K562 (cell line): ENCODE measurements around the gene PCBP3. TPM values are rescaled to one million over a fixed set of nuclear protein-coding genes. Genes with fewer than 3 reads are reported as not detected.

Experiments used
- ARID1B ChIP-seq: fragments of 450-650 bp; IDR thresholded peaks from 2 replicates; pipeline ENCODE4 v1.6.1; 2016; ENCODE audit warnings: antibody characterized with exemption, mild to moderate bottlenecking, inconsistent platforms
- ATF1 ChIP-seq, 2 experiments: fragments of 450-650 bp in 1 of 2; IDR thresholded peaks; 2 replicates each; pipeline ENCODE4 v1.6.1; 2016; ENCODE audit warnings: missing compliant biosample characterization in 1 of 2, missing genetic modification characterization in 1 of 2
- ATF7 ChIP-seq: fragments of 450-650 bp; IDR thresholded peaks from 2 replicates; pipeline ENCODE4 v1.7.1; 2014; ENCODE audit warnings: mild to moderate bottlenecking, moderate library complexity
- BCL6 ChIP-seq: fragments of 250-450 bp; sonication (Bioruptor Pico); IDR thresholded peaks from 2 replicates; pipeline ENCODE4 v1.4.0; 2020
- CREM ChIP-seq: IDR thresholded peaks from 2 replicates; pipeline ENCODE4 v1.6.1; 2014; ENCODE audit warnings: antibody characterized with exemption, low read depth
- DMBX1 ChIP-seq: fragments of 250-450 bp; sonication (Bioruptor Pico); IDR thresholded peaks from 2 replicates; pipeline ENCODE4 v1.8.0; 2022; ENCODE audit warnings: inconsistent platforms, mild to moderate bottlenecking, moderate library complexity, borderline replicate concordance
- HDAC8 ChIP-seq: fragments of 450-650 bp; IDR thresholded peaks from 2 replicates; pipeline ENCODE4 v1.6.1; 2016; ENCODE audit warnings: mild to moderate bottlenecking, missing genetic modification characterization, moderate library complexity, missing compliant biosample characterization
- HMGN3 ChIP-seq: IDR thresholded peaks from 2 replicates; pipeline ENCODE4 v1.6.1; 2011; ENCODE audit warnings: borderline replicate concordance, low read depth, mild to moderate bottlenecking, mixed read lengths, low read length; ENCODE audit not compliant: insufficient read length; ENCODE audit errors: extremely low read depth
- JUND ChIP-seq, 2 experiments: IDR thresholded peaks; 2 replicates in 1 of 2; 3 replicates in 1 of 2; pipeline ENCODE4 v1.6.1; 2011; ENCODE audit warnings: borderline replicate concordance in 2 of 2, low read depth in 2 of 2, low read length in 2 of 2, improper control_type of control experiment in 1 of 2, missing biosample characterization in 1 of 2, missing genetic modification characterization in 1 of 2, missing genetic modification reagents in 1 of 2
- KLF13 ChIP-seq: fragments of 450-650 bp; IDR thresholded peaks from 2 replicates; pipeline ENCODE4 v1.6.1; 2016; ENCODE audit warnings: missing genetic modification characterization, low read depth, mild to moderate bottlenecking, missing compliant biosample characterization, moderate library complexity, borderline replicate concordance
- KLF16 ChIP-seq: IDR thresholded peaks from 2 replicates; pipeline ENCODE4 v1.6.1; 2016; ENCODE audit warnings: antibody characterized with exemption
- MAZ ChIP-seq, 2 experiments: fragments of 450-650 bp in 1 of 2; sonication (generic) in 1 of 2; formaldehyde crosslinking; IDR thresholded peaks in 1 of 2; conservative IDR thresholded peaks in 1 of 2; 2 replicates each; pipeline versions ENCODE4 v1.4.0 to v1.5.0; 2020; ENCODE audit warnings: mild to moderate bottlenecking in 1 of 2, missing genetic modification reagents in 1 of 2
- NFE2L1 ChIP-seq: fragments of 450-650 bp; IDR thresholded peaks from 2 replicates; pipeline ENCODE4 v1.6.1; 2016; ENCODE audit warnings: missing genetic modification characterization, low read depth, mild to moderate bottlenecking, missing compliant biosample characterization, moderate library complexity, borderline replicate concordance
- TAF7 ChIP-seq: fragments of 450-650 bp; IDR thresholded peaks from 2 replicates; pipeline ENCODE4 v1.6.1; 2016; ENCODE audit warnings: missing genetic modification characterization, missing compliant biosample characterization
- ZFPM2 ChIP-seq: fragments of 250-450 bp; sonication (Bioruptor Pico); IDR thresholded peaks from 2 replicates; pipeline ENCODE4 v1.5.1; 2022; ENCODE audit warnings: mild to moderate bottlenecking
- ZNF436 ChIP-seq: fragments of 250-450, 450-650 bp; sonication (Bioruptor Pico); formaldehyde crosslinking; IDR thresholded peaks from 2 replicates; pipeline ENCODE4 v1.7.0; 2020; ENCODE audit warnings: mild to moderate bottlenecking
- polyA plus RNA-seq, 8 experiments: library from polyadenylated mRNA; depleted of rRNA in 4 of 8; stranded (reverse) in 5 of 8; unstranded in 3 of 8; fragments of >200 nt; fragmentation: Nextera tagmentation in 2 of 8; fragmentation: Illumina TruSeq in 1 of 8; extraction: Ambion mirVana in 2 of 8; extraction: Trizol in 1 of 8; gene quantifications; 2 replicates each; pipeline versions ENCODE4 v1.2.1 to v1.2.3, GENCODE V29; 2011 to 2014; ENCODE audit warnings: inconsistent platforms in 1 of 8, missing spikeins in 1 of 8
- total RNA-seq, 7 experiments: library from RNA; depleted of rRNA in 6 of 7; stranded (reverse); fragments of >200 nt in 6 of 7; fragmentation: Illumina TruSeq in 2 of 7; extraction: Trizol in 2 of 7; gene quantifications; 2 replicates each; pipeline versions ENCODE4 v1.2.1 to v1.2.3, GENCODE V29; 2011 to 2021; ENCODE audit warnings: low replicate concordance in 1 of 7
- TF ChIP-seq, protein P1 (sequence below), 2 experiments: fragments of 450-650 bp in 1 of 2; sonication (generic) in 1 of 2; formaldehyde crosslinking in 1 of 2; IDR thresholded peaks in 1 of 2; conservative IDR thresholded peaks in 1 of 2; 2 replicates each; pipeline versions ENCODE4 v1.6.1 to v1.8.1; 2016 to 2023; ENCODE audit warnings: mild to moderate bottlenecking in 2 of 2, moderate library complexity in 2 of 2, inconsistent platforms in 1 of 2, missing genetic modification reagents in 1 of 2
- TF ChIP-seq, protein P2 (sequence below), 2 experiments: fragments of 450-650 bp; conservative IDR thresholded peaks; 2 replicates each; pipeline ENCODE4 v1.6.1; 2017; ENCODE audit warnings: mild to moderate bottlenecking in 2 of 2, moderate library complexity in 2 of 2
- TF ChIP-seq, protein P3 (sequence below): fragments of 450-650 bp; IDR thresholded peaks from 2 replicates; pipeline ENCODE4 v1.6.1; 2016
- TF ChIP-seq, protein P4 (sequence below): sonication (generic); formaldehyde crosslinking; IDR thresholded peaks from 2 replicates; pipeline ENCODE4 v1.9.0; 2022; ENCODE audit warnings: mild to moderate bottlenecking, missing genetic modification reagents
- TF ChIP-seq, protein P5 (sequence below): fragments of 450-650 bp; formaldehyde crosslinking; IDR thresholded peaks from 2 replicates; pipeline ENCODE4 v1.4.0; 2022; ENCODE audit warnings: missing genetic modification characterization

Gene PCBP3
- total and polyA plus RNA-seq, 9 of the 15 experiments (the other 6 are each of a cell fraction or from before 2014, with no cell fraction given) = 0.18 TPM; not detected in 8

DNA sequence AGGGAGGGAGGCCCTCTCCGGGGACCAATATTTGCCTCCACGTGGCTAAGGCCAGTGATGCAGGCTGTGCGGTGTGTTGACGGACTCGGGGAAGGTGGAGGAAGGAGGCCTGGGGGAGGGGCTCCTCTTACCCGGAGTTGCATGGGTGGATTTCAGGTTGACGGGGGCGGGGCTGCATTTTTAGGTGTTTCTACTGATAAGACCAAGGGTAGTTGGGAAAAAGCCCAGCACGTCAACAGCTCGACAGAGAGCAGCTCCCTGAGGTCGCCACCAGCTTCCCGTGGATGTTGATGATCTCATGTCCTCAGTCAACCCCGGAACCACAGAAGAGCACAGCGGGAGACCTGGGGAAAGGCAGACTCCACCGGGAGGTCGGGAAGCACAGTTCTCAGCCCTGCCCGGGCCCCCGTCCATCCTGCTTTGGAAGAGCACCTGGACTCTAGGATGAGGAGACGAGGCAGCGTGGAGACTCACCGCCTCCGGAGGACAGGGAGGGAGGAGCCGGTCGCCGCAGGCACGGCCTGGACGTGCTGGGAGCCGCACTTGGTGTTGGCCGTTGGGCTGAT lies 305.1 kb downstream of the PCBP3 start (continued):
- TF ChIP-seq, protein P1, sequence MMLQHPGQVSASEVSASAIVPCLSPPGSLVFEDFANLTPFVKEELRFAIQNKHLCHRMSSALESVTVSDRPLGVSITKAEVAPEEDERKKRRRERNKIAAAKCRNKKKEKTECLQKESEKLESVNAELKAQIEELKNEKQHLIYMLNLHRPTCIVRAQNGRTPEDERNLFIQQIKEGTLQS (IDR thresholded peaks at IDR 0.05) = peak; percentile 70
- TF ChIP-seq, protein P1 (CRISPR knock-in tag; conservative IDR thresholded peaks at IDR 0.05) = no peak
- TF ChIP-seq NFE2L1 (tag) (no peak), KLF16 (no peak), ARID1B (peak; percentile 16; the same call in 1 of the 2 replicates), CREM (0 out of 2 replicates have a peak, but pooled peaks have one; percentile 9), JUND (IDR thresholded peaks at IDR 0.05; ENCODE audit: borderline replicate concordance, low read depth, low read length) (peak; percentile 15; the same call in 1 of the 2 replicates), JUND (tag; IDR thresholded peaks at IDR 0.05; ENCODE audit: borderline replicate concordance, low read depth, low read length) (peak; percentile 22; the same call in 1 of the 3 replicates), TAF7 (tag) (no peak), MAZ (CRISPR knock-in tag; conservative IDR thresholded peaks at IDR 0.05 in 1 of 2, IDR thresholded peaks at IDR 0.05 in 1 of 2) (peak in 1 of 2 experiments; percentile 64; a peak in 1 of 4 replicates), ZFPM2 (CRISPR knock-in tag) (0 out of 2 replicates have a peak, but pooled peaks have one; percentile 59), ZNF436 (no peak), ATF7 (peak; percentile 85), BCL6 (CRISPR knock-in tag) (no peak), ATF1 (CRISPR knock-in tag; IDR thresholded peaks at IDR 0.05) (no peak), ATF1 (tag; IDR thresholded peaks at IDR 0.05) (0 out of 2 replicates have a peak, but pooled peaks have one; percentile 21), KLF13 (tag) (no peak), DMBX1 (CRISPR knock-in tag) (0 out of 2 replicates have a peak, but pooled peaks have one; percentile 15), HDAC8 (tag) (peak; percentile 26; the same call in 1 of the 2 replicates), HMGN3 (no peak)
- TF ChIP-seq, protein P2, sequence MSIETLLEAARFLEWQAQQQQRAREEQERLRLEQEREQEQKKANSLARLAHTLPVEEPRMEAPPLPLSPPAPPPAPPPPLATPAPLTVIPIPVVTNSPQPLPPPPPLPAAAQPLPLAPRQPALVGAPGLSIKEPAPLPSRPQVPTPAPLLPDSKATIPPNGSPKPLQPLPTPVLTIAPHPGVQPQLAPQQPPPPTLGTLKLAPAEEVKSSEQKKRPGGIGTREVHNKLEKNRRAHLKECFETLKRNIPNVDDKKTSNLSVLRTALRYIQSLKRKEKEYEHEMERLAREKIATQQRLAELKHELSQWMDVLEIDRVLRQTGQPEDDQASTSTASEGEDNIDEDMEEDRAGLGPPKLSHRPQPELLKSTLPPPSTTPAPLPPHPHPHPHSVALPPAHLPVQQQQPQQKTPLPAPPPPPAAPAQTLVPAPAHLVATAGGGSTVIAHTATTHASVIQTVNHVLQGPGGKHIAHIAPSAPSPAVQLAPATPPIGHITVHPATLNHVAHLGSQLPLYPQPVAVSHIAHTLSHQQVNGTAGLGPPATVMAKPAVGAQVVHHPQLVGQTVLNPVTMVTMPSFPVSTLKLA (conservative IDR thresholded peaks at IDR 0.05) = peak in 1 of 2 experiments; percentile 45; a peak in 2 of 4 replicates
- TF ChIP-seq, protein P3, sequence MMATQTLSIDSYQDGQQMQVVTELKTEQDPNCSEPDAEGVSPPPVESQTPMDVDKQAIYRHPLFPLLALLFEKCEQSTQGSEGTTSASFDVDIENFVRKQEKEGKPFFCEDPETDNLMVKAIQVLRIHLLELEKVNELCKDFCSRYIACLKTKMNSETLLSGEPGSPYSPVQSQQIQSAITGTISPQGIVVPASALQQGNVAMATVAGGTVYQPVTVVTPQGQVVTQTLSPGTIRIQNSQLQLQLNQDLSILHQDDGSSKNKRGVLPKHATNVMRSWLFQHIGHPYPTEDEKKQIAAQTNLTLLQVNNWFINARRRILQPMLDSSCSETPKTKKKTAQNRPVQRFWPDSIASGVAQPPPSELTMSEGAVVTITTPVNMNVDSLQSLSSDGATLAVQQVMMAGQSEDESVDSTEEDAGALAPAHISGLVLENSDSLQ = peak; percentile 48
- TF ChIP-seq, protein P4, sequence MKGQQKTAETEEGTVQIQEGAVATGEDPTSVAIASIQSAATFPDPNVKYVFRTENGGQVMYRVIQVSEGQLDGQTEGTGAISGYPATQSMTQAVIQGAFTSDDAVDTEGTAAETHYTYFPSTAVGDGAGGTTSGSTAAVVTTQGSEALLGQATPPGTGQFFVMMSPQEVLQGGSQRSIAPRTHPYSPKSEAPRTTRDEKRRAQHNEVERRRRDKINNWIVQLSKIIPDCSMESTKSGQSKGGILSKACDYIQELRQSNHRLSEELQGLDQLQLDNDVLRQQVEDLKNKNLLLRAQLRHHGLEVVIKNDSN (CRISPR knock-in tag) = peak; percentile 58
- TF ChIP-seq, protein P5, sequence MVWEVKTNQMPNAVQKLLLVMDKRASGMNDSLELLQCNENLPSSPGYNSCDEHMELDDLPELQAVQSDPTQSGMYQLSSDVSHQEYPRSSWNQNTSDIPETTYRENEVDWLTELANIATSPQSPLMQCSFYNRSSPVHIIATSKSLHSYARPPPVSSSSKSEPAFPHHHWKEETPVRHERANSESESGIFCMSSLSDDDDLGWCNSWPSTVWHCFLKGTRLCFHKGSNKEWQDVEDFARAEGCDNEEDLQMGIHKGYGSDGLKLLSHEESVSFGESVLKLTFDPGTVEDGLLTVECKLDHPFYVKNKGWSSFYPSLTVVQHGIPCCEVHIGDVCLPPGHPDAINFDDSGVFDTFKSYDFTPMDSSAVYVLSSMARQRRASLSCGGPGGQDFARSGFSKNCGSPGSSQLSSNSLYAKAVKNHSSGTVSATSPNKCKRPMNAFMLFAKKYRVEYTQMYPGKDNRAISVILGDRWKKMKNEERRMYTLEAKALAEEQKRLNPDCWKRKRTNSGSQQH = no peak
